A549 treated with CORT108297 at 1 μM for 4 hours (cell line): Measurements from ENCODE around the gene ITGB5. TPM values are rescaled to one million over a fixed set of nuclear protein-coding genes. Genes with fewer than 3 reads are reported as not detected.

Experiments
- total RNA-seq: library from RNA; stranded (reverse); fragments of 200-300 nt; extraction: Qiagen RNA extraction; gene quantifications from 5 replicates; pipeline ENCODE4 v1.2.3, GENCODE V29; 2022

ITGB5 gene, protein sequence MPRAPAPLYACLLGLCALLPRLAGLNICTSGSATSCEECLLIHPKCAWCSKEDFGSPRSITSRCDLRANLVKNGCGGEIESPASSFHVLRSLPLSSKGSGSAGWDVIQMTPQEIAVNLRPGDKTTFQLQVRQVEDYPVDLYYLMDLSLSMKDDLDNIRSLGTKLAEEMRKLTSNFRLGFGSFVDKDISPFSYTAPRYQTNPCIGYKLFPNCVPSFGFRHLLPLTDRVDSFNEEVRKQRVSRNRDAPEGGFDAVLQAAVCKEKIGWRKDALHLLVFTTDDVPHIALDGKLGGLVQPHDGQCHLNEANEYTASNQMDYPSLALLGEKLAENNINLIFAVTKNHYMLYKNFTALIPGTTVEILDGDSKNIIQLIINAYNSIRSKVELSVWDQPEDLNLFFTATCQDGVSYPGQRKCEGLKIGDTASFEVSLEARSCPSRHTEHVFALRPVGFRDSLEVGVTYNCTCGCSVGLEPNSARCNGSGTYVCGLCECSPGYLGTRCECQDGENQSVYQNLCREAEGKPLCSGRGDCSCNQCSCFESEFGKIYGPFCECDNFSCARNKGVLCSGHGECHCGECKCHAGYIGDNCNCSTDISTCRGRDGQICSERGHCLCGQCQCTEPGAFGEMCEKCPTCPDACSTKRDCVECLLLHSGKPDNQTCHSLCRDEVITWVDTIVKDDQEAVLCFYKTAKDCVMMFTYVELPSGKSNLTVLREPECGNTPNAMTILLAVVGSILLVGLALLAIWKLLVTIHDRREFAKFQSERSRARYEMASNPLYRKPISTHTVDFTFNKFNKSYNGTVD
- 350 to 465 TPM (median 432 TPM) in 5 replicates for total RNA-seq

DNA sequence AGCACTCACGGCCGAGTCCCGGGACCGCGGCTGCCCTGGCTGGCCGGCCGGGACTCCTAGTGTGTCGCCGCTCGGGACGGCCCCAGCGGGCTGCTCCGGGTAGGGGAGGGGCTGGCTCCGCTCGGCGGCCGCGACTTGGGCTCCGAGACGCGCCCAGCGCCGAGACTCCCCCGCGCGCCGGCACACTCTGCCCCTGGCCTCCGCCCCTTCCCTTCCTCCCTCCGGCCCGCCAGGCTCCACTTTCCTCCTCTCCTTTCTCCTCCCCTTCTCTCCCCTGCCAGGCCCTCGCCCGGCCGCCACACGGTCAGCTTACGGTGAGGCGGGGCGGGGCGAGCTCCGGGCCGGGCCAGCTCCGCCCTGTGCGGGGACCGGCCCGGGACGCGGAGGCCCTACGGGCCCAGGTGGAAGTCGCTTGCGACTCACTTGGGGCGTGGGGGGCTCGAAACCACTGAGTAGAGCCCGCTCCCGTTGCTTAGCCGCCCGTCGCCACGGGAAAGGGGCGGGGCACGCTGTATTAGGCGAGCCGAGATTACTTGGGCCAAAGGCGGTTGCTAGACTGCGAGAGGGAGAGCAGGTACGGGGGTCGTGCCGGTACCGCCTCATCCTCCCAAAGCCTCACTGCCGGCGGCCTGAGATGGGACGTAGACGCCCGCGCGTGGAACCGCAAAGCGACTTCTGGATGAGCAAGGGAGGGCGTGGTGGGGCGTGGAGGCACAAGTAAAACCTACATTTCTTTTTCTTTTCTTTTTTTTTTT lies at the start of gene ITGB5:
Gene ITGB5, minus strand, starts transcription at position 189 of the 755 bp plus-strand sequence. CDS start 365 bp downstream, outside the sequence.

DNA sequence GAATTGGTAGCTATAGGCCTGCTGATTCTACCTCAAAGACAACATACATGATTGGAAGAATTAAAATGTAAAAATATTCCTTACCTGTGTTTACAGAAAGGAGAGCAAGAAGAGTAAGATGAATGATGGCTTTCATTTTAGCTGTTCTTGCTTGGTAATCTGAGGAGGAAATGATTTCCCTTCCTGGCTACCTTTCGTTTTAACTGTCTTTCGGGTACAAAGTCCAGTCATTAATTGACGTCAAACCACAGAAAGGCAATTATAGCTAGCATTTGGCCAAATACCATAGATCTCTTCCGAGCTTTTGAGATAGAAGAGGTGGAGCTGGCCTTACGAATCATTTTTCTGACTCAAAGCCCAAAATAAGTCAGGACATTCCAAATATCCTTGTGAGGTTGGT lies 47.4 kb upstream of the ITGB5 start, which contains the start of gene MUC13:
Gene MUC13, minus strand, starts transcription at position 175 of the 400 bp plus-strand sequence. Its CDS starts 39 bp downstream, at position 136.

DNA sequence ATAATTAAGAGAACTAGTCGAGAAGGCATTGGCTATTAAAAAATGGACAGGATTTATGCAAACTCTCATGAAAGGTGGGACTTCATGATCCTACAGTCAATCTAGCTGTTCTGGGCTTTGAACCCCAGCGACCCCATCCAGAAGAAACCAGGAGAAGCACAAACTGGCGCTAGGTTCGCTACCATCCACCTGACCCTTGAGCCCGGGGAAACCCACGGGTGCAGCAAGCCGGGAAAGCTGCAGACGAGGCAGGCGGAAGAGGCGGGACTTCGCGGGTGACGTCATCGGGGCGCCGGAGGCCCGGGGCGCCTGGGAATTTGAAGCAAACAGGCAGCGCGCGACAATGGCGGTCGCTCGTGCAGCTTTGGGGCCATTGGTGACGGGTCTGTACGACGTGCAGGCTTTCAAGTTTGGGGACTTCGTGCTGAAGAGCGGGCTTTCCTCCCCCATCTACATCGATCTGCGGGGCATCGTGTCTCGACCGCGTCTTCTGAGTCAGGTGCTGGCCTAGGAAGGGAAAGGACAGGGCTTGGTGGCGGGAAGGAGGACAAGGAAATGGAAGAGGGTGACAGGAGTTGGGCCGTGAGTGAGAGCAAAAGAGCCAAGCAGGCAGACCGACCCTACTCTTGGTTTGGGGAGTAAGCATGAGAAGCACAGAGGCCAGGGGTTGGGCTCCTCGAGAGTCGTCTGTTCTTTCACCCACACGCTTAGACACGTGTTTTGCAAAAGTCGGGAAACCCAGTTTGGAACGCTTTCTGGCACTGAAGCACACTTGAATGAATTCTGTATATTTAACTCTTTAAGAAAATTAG lies 156.8 kb downstream of the ITGB5 start, which contains the start of gene UMPS:
Gene UMPS, plus strand, starts transcription at position 324 of the 812 bp plus-strand sequence. Its CDS starts 20 bp downstream, at position 344.

Other genes with a start within 250 kb of the ITGB5 start
- 46.0 to 52.7 TPM (median 50.9 TPM) in 5 replicates for gene UMPS, start 156.9 kb downstream of the ITGB5 start, total RNA-seq
- gene MUC13, start 47.4 kb upstream of the ITGB5 start, total RNA-seq, result 6.9 to 8.2 TPM (median 7.9 TPM) in 5 replicates
- gene HEG1, start 168.6 kb upstream of the ITGB5 start, total RNA-seq, result 4.5 to 7.5 TPM (median 6.7 TPM) in 5 replicates